K562 (cell line): ENCODE results near the gene THOC1. TPM values are rescaled to one million over a fixed set of nuclear protein-coding genes. Genes with fewer than 3 reads are reported as not detected.

Source experiments
- ATAC-seq: fragments of 200-7000 bp; cut with Tn5 transposase; 3 replicates; pipeline ENCODE4 v1.9.1; 2020; ENCODE audit warnings: moderate library complexity
- BruUV-seq: library from RNA; stranded (reverse); fragments of 400-500 nt; replicated peaks from 2 replicates; lab custom pipeline; 2021; lab: Mats Ljungman, UMichigan
- CTCF ChIA-PET: fragments of 300-600 bp; formaldehyde crosslinking; extraction: SDS; loops from one replicate; lab custom pipeline; 2021; ENCODE audit warnings: low intra/inter-chr PET ratio; lab: Yijun Ruan, JAX
- POLR2A ChIA-PET: fragments of 300-600, 350-650 bp; sonication (Branson Sonifier 250); formaldehyde crosslinking; extraction: SDS; loops from one replicate; lab custom pipeline; 2021; ENCODE audit warnings: antibody characterized with exemption, inconsistent platforms; lab: Yijun Ruan, JAX
- DNase-seq, 4 experiments: peaks; one replicate each; pipeline versions ENCODE4 v3.0.0 to v3.0.0-alpha.2; 2011 to 2018; ENCODE audit warnings: low spot score in 3 of 4, mixed read lengths in 3 of 4; ENCODE audit errors: extremely low read depth in 1 of 4
- FAIRE-seq: peaks from 2 replicates; lab custom pipeline; 2011; peaks lifted over from hg19 to GRCh38; lab: Jason Lieb, UNC
- H2AFZ ChIP-seq: 2 replicates; pipeline ENCODE4 v1.6.0; 2011; ENCODE audit warnings: low read depth, low read length, control low read depth, inconsistent platforms
- H3K27ac ChIP-seq: fragments of 200-600 bp; 3 replicates; pipeline ENCODE4 v1.8.0; 2011; ENCODE audit warnings: low read depth, mild to moderate bottlenecking, control low read depth, inconsistent platforms, low read length, moderate library complexity, mixed read lengths; ENCODE audit errors: extremely low read depth
- H3K27me3 ChIP-seq, 2 experiments: fragments of 300-600 bp in 1 of 2; 2 replicates in 1 of 2; 3 replicates in 1 of 2; pipeline versions ENCODE4 v1.6.0 to v1.8.0; 2011; ENCODE audit warnings: inconsistent platforms in 2 of 2, low read length in 2 of 2, mild to moderate bottlenecking in 1 of 2, mixed read lengths in 1 of 2, moderate library complexity in 1 of 2; ENCODE audit not compliant: control insufficient read depth in 2 of 2, insufficient read depth in 2 of 2
- H3K36me3 ChIP-seq: fragments of 300-600 bp; 3 replicates; pipeline ENCODE4 v1.8.0; 2011; ENCODE audit warnings: mild to moderate bottlenecking, low read length, inconsistent platforms; ENCODE audit not compliant: control insufficient read depth, insufficient read depth
- H3K4me1 ChIP-seq, 2 experiments: fragments of 200-600 bp in 1 of 2; replicated peaks in 1 of 2; 2 replicates in 1 of 2; 3 replicates in 1 of 2; pipeline versions ENCODE4 v1.5.1 to v1.8.0; 2011; ENCODE audit warnings: inconsistent platforms in 2 of 2, low read length in 2 of 2, mild to moderate bottlenecking in 1 of 2, mixed read lengths in 1 of 2, moderate library complexity in 1 of 2; ENCODE audit not compliant: control insufficient read depth in 2 of 2, insufficient read depth in 2 of 2
- H3K4me2 ChIP-seq: 2 replicates; pipeline ENCODE4 v1.6.1; 2011; ENCODE audit warnings: low read length, control low read depth, inconsistent platforms, mixed read lengths; ENCODE audit not compliant: insufficient read depth
- H3K4me3 ChIP-seq: fragments of 200-600 bp; sonication (generic), shearing (Covaris generic); 2 replicates; pipeline ENCODE4 v1.5.1; 2016; ENCODE audit warnings: control low read depth, inconsistent platforms
- H3K79me2 ChIP-seq: fragments of 200-600 bp; 3 replicates; pipeline ENCODE4 v1.8.0; 2011; ENCODE audit warnings: low read length, inconsistent platforms; ENCODE audit not compliant: control insufficient read depth, insufficient read depth
- H3K9ac ChIP-seq, 2 experiments: 2 replicates each; pipeline versions ENCODE4 v1.6.0 to v1.6.1; 2011; ENCODE audit warnings: low read depth in 2 of 2, low read length in 2 of 2, control low read depth in 1 of 2, inconsistent platforms in 1 of 2, mild to moderate bottlenecking in 1 of 2, mixed read lengths in 1 of 2; ENCODE audit not compliant: insufficient read depth in 1 of 2
- H3K9me1 ChIP-seq: one replicate; pipeline ENCODE4 v1.6.0; 2011; ENCODE audit warnings: inconsistent platforms, mild to moderate bottlenecking, low read length, moderate library complexity; ENCODE audit not compliant: control insufficient read depth, insufficient read depth
- H3K9me3 ChIP-seq: replicated peaks from 2 replicates; pipeline ENCODE4 v1.5.1; 2011; ENCODE audit warnings: low read depth, low read length, inconsistent platforms; ENCODE audit not compliant: control insufficient read depth, insufficient read depth
- H4K20me1 ChIP-seq: replicated peaks from 2 replicates; pipeline ENCODE4 v1.6.1; 2011; ENCODE audit warnings: low read length, inconsistent platforms, mixed read lengths; ENCODE audit not compliant: control insufficient read depth, insufficient read depth
- ARID1B ChIP-seq: fragments of 450-650 bp; IDR thresholded peaks from 2 replicates; pipeline ENCODE4 v1.6.1; 2016; ENCODE audit warnings: antibody characterized with exemption, mild to moderate bottlenecking, inconsistent platforms
- CBFA2T3 ChIP-seq: fragments of 450-650 bp; IDR thresholded peaks from 2 replicates; pipeline ENCODE4 v1.6.1; 2017
- IRF1 ChIP-seq: sonication (generic); formaldehyde crosslinking; IDR thresholded peaks from 2 replicates; pipeline ENCODE4 v1.8.0; 2022; ENCODE audit warnings: missing genetic modification reagents, mild to moderate bottlenecking, borderline replicate concordance
- KLF1 ChIP-seq: fragments of 450-650 bp; IDR thresholded peaks from 2 replicates; pipeline ENCODE4 v1.6.1; 2016; ENCODE audit warnings: missing genetic modification characterization, missing compliant biosample characterization
- NCOR1 ChIP-seq: fragments of 450-650 bp; IDR thresholded peaks from 2 replicates; pipeline ENCODE4 v1.6.1; 2016; ENCODE audit warnings: mild to moderate bottlenecking, moderate library complexity
- TCF3 ChIP-seq: sonication (generic); formaldehyde crosslinking; IDR thresholded peaks from 2 replicates; pipeline ENCODE4 v1.4.0; 2020; ENCODE audit warnings: mild to moderate bottlenecking, missing genetic modification reagents
- ZBTB11 ChIP-seq, 3 experiments: fragments of 200-800 bp in 1 of 3; fragments of 250-450 bp in 1 of 3; fragments of 450-650 bp in 1 of 3; sonication (Bioruptor Pico) in 1 of 3; sonication (Bioruptor generic) in 1 of 3; formaldehyde crosslinking in 1 of 3; IDR thresholded peaks; 2 replicates each; pipeline versions ENCODE4 v1.6.1 to v1.8.0; 2016 to 2022; ENCODE audit warnings: mild to moderate bottlenecking in 2 of 3, missing genetic modification characterization in 2 of 3, missing compliant biosample characterization in 1 of 3, moderate library complexity in 1 of 3
- ZNF444 ChIP-seq: fragments of 250-450 bp; sonication (Bioruptor Pico); IDR thresholded peaks from 2 replicates; pipeline ENCODE4 v1.4.0; 2020; ENCODE audit warnings: mild to moderate bottlenecking, moderate library complexity
- WGBS: fragments of 100-300 bp; shearing (Covaris generic); methylation state at CpG from one replicate; pipeline ENCODE4 v1.1.6; 2016; ENCODE audit warnings: low coverage, mixed read lengths; ENCODE audit not compliant: insufficient coverage; ENCODE audit errors: missing lambda C conversion rate; 5-methylcytosine and 5-hydroxymethylcytosine counted together
- in situ Hi-C: fragments of 300-500 bp; cut with MboI; formaldehyde crosslinking; loops from 4 replicates; pipeline ENCODE4 v1.15.0; 2018; ENCODE audit warnings: inconsistent platforms, mixed read lengths
- intact Hi-C: fragments of 100-400 bp; cut with micrococcal nuclease; formaldehyde crosslinking; loops from 2 replicates; pipeline ENCODE4 v1.14.2; 2022
- polyA plus RNA-seq, 8 experiments: library from polyadenylated mRNA; depleted of rRNA in 4 of 8; stranded (reverse) in 5 of 8; unstranded in 3 of 8; fragments of >200 nt; fragmentation: Nextera tagmentation in 2 of 8; fragmentation: Illumina TruSeq in 1 of 8; extraction: Ambion mirVana in 2 of 8; extraction: Trizol in 1 of 8; gene quantifications; 2 replicates each; pipeline versions ENCODE4 v1.2.1 to v1.2.3, GENCODE V29; 2011 to 2014; ENCODE audit warnings: inconsistent platforms in 1 of 8, missing spikeins in 1 of 8
- total RNA-seq, 7 experiments: library from RNA; depleted of rRNA in 6 of 7; stranded (reverse); fragments of >200 nt in 6 of 7; fragmentation: Illumina TruSeq in 2 of 7; extraction: Trizol in 2 of 7; gene quantifications; 2 replicates each; pipeline versions ENCODE4 v1.2.1 to v1.2.3, GENCODE V29; 2011 to 2021; ENCODE audit warnings: low replicate concordance in 1 of 7

Gene THOC1
- total and polyA plus RNA-seq, 9 of the 15 experiments (the other 6 are each of a cell fraction or from before 2014, with no cell fraction given) = 71.1 to 143 (median 107) TPM

GRCh38 chr18:255171-255570 lies 12.7 kb downstream of the THOC1 start:
- Histone ChIP-seq H3K36me3 (peaks cover 99% of the 10 kb centered on the region), H3K9me3 (no peaks in the 10 kb centered on the region), H3K4me1 (peaks cover 0 to 5% of the 10 kb centered on the region in 2 experiments; a peak in 2 of 5 replicates), H3K79me2 (no peaks in the 10 kb centered on the region), H3K27me3 (no peaks in the 10 kb centered on the region), H3K27ac (no peak overlapping the region), H3K4me2 (no peak overlapping the region), H3K9me1 (no peaks in the 10 kb centered on the region), H4K20me1 (no peaks in the 10 kb centered on the region), H3K4me3 (no peak overlapping the region), H3K9ac (no peak overlapping the region), H2AFZ (no peak overlapping the region)
- in situ Hi-C loops (no loop called here), intact Hi-C loops (no loop called here)
- ATAC-seq (no peak), FAIRE-seq (no peak), DNase-seq (peak in 1 of 4 experiments; percentile 19)
- TF ChIP-seq KLF1 = no peak
- TF ChIP-seq NCOR1 = no peak
- no peak for TF ChIP-seq ZBTB11 (CRISPR knock-in tag; IDR thresholded peaks at IDR 0.05)
- no peak for TF ChIP-seq ZNF444
- peak; percentile 42; the same call in 1 of the 2 replicates for TF ChIP-seq CBFA2T3
- TF ChIP-seq TCF3 (CRISPR knock-in tag) = peak; percentile 63
- no peak for TF ChIP-seq IRF1 (CRISPR knock-in tag)
- peak; percentile 32; the same call in 1 of the 2 replicates for TF ChIP-seq ARID1B
- ChIA-PET POLR2A (interaction anchor here (1.0 to 1.8 kb wide), 4 partner anchors 9 to 16 kb away, joined by 4 to 20 read pairs (median 5); partner anchors contain the start of gene THOC1), CTCF (no interaction called here)
- no TSS peak for BruUV-seq
- WGBS = 51% methylated on average over 4 of the region's 4 CpGs
